HG02870 (cell line): Measurements from ENCODE around the gene ABCA4.

ENCODE experiments used
- ATAC-seq: cut with Tn5 transposase; IDR thresholded peaks from one replicate; pipeline ENCODE4 v1.9.1; 2021; ENCODE audit warnings: mild to moderate bottlenecking, moderate library complexity; ENCODE audit not compliant: unreplicated experiment

Gene ABCA4

GRCh38 chr1:94056171-94056570, 64.8 kb downstream of the ABCA4 start:
- no peak for ATAC-seq

GRCh38 chr1:94055459-94056122, 65.4 kb downstream of the ABCA4 start:
- no peak for ATAC-seq

GRCh38 chr1:94050675-94051074, 70.3 kb downstream of the ABCA4 start:
- ATAC-seq, result no peak

DNA sequence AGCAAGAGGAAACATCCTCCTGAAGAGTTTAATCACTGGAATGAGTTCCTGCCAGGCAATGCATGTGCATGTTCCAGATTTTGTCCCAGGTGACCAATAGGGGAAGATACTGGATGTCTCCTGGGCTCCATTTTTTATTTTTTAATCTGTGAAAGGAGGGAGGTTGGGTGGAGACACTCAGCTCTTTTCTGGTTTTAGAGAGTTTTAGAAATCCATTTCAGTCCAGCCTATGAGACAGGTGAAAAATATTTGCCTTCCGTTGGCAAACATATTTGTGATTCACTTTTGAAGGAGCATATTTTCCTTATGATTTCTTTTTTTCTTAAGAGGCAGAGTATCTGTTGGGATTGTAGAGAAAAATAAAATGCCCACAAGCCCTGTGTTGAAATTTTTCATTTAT, 70.7 kb downstream of the ABCA4 start:
- ATAC-seq, result no peak

DNA sequence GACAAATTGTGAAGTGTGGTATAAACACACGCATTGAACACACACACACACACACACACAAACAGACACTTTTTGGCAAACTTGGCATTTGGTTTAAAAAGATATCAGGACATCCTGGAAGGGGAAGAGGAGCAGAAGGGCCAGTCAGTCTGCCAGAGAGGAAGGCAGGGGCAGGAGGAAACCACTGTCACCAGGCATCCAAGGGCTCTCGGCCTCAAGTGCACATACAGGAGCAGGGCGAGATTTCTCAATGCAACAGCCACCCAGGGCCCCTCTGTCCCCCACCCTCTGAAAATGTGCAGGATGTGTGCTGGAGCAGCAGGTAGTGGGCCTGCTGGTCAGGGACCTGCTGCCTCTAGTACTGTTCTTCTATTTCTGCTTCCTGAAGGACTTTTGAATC, 71.2 kb downstream of the ABCA4 start:
- ATAC-seq, result no peak

DNA sequence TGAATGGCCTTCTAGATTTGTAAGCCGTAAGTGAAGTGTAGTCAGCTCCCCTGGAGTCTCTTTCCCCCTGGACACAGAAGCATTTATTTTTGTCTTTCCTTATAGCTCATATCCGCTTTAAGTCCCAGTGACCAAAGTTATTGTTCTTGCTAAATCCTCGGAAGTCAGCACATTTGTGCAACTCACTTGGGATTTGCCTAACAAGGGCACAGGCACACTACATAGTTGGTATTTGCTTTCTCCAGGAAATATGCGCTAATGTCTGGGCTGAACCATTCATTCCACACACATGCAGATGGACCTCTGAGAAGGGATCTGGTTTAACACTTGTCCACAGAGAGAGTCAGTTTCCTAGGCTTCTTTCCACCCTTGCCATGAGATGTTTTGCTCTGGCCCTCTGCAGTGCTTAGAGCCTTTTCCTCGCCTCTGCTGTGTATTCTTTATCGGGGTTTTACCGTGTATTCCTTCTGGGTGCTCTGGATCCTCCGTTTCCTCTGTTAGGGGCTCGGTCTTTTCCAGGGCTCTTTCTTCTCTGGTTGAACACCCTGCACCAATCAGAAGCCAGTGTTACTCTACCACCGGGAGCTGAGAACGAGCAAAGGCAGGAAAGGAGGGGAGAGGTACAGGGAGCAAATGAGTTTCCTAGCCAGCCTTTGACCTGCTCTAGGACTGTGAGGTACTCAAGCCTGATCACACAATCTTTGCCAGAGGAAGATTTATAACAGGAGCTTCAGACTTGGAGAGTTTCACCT, 72.4 kb downstream of the ABCA4 start:
- ATAC-seq, result no peak

DNA sequence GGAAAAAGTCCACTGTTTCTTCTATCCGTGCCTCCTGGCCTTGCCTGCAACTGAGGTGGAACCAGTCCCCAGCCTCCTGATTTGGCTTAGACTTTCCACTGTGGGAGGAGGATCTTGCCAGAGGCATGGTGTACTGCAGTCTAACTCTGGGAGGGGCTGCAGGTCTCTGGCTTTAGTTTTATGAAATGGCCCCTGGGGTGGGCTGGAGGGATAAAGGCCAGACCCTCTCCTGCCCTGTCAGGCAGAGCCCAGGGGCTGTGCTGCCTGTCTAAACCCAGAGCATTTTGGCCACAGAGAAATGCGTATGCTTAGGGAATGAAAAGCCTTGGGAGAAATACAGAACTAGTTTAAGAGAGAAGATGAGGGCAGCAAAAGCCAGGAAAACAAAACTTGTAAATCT, 73.0 kb downstream of the ABCA4 start:
- no peak for ATAC-seq

GRCh38 chr1:94045465-94046056, 75.4 kb downstream of the ABCA4 start:
- ATAC-seq, result no peak

- ATAC-seq, result no peak
Observed at GRCh38 chr1:94044891-94045290, 76.1 kb downstream of the ABCA4 start.

DNA sequence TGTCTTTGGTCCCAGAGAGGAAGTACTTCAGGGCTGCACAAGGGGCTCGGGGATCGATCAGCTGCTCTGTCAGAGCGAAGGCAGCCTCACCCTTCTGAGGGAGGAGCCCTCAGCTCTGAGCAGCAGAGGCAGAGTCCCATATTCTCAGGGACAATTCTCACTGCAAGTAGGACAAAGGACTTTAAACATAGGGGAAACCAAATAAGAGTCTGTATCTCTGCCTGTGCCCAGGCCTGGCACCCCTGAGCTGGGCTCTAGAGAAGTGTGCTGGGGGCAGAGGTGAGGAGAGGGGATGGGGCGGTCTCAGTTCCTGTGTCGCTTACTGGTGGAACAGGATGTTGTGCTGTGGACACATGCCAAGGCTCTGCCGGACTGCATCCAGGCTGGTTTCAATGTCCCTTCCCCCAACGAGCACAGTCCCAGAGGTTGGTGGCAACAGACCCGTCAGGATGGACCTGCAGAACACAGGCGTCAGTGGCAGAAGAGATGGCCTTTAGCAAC, 76.6 kb downstream of the ABCA4 start:
- no peak for ATAC-seq

- no peak for ATAC-seq
Observed at GRCh38 chr1:94043738-94044289, 77.1 kb downstream of the ABCA4 start.

- no peak for ATAC-seq
Observed at GRCh38 chr1:94042388-94042787, 78.6 kb downstream of the ABCA4 start.

DNA sequence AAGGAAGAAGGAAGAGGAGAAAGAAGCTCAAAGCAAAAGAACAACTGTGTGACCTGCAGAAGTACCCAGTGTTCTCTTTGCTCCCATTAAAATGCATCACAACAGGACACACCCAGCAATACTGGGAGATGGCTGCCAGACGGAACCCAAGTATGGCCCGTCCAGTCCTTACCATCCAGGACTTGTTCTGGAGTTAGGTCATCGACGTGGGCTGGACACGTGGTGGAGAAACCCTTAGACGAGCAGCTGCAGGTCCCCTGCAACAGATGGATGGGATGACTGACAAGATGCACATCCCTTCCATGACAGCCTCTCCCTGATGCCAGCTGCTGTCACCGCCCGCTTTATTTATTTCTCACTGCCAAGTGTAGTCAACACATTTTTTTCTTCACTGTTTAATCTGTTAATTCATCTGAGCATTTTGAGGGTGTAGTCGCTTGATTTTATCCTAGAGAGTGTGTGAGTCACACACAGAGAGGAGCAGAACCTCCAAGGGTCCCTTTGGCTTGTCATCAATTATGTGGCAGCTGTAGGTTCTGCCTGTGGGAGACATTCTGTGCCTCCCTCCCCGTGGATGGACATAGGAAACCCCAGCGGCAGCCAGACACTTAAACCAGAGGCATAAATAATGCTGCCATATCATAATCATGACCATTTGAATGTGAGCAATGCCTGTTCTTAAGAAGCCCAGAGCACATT, 80.9 kb downstream of the ABCA4 start:
- ATAC-seq, result no peak

- ATAC-seq, result no peak
Observed at GRCh38 chr1:94039514-94039870, 81.5 kb downstream of the ABCA4 start.

- ATAC-seq, result no peak
Observed at GRCh38 chr1:94038511-94038910, 82.4 kb downstream of the ABCA4 start.

GRCh38 chr1:94037392-94038229, 83.3 kb downstream of the ABCA4 start:
- peak; percentile 62 for ATAC-seq

DNA sequence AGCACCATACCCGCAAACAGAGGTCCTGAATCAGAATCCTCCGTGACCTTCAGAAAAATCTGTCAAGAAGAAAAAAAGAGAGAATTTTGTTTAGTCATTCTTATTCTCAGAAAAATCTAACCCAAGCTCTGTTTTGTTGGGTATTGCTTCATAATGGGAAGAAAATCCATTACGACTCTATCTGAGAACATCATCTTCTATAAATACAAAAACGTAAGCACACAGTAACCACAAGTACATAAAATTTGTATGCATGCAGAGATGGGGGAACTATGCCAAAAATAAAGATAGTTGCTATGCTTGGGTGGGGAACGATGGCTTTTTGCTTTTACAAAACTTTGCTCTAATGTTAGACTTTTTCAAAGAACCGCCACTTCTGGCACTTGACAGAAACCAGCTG, 84.2 kb downstream of the ABCA4 start:
- no peak for ATAC-seq

DNA sequence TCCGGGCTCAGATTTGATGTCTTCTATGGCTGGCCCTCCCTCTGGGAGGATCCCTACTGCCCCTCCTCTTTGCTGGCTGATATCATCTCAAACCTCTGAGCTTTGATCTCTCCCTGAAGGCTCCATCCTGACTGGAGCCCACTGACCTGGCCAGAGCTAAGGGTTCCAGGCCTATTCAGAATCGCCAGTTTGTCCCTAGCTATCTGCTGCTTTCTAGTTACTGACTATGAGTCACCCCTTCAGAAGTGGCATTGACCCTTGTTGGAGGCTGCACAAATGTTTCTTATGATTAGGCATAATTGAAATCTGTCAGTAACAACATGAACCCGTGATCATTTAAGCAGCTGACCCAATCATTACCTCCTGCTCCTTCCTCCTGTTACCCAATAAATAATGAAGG, 87.1 kb downstream of the ABCA4 start:
- ATAC-seq, result no peak

DNA sequence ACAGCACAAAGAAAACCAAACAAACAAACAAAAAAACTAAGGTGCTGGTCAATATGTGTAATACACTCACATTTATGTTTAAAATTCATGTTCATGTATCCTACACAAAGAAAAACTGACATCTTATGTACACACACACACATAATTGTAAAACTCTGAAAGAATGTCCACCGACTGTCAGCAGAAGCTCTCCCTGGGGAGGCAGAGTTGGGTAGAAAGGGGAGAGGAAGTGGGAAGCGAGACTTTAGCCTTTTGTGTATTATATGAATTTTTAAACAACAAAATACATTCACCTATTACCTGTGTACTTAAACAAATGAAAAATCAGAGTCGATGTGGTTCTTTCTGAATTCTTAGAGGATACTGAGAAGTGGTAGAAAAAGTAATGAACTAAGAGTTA, 88.3 kb downstream of the ABCA4 start:
- ATAC-seq, result no peak

DNA sequence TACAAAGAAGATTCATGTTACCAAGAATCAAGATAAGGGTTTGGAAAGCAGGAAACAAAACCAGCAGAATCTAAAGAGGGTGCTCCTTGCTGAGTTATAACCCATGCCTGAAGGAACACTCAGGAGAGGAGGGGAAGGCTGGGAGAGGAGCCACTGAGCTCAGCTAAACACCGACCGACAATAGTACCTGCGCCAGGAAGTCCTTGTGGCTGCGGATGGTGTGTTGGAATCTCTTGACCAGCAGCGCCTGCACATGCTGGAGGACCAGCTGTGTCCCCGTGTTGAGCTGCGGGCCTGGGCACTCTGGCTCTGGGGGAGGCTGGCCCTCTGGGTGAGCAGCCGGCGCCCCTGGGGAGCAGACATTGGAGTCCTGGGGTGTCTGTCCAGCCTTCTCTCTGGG, 89.4 kb downstream of the ABCA4 start:
- no peak for ATAC-seq
